ENCODE results near the gene CRHR1.

- TF ChIP-seq, protein P1, sequence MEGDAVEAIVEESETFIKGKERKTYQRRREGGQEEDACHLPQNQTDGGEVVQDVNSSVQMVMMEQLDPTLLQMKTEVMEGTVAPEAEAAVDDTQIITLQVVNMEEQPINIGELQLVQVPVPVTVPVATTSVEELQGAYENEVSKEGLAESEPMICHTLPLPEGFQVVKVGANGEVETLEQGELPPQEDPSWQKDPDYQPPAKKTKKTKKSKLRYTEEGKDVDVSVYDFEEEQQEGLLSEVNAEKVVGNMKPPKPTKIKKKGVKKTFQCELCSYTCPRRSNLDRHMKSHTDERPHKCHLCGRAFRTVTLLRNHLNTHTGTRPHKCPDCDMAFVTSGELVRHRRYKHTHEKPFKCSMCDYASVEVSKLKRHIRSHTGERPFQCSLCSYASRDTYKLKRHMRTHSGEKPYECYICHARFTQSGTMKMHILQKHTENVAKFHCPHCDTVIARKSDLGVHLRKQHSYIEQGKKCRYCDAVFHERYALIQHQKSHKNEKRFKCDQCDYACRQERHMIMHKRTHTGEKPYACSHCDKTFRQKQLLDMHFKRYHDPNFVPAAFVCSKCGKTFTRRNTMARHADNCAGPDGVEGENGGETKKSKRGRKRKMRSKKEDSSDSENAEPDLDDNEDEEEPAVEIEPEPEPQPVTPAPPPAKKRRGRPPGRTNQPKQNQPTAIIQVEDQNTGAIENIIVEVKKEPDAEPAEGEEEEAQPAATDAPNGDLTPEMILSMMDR (IDR thresholded peaks at IDR 0.05; ENCODE audit: borderline replicate concordance, extremely low read depth, low read length, poor library complexity, severe bottlenecking), result no peak
- no peak for TF ChIP-seq EZH2 (IDR thresholded peaks at IDR 0.05; ENCODE audit: borderline replicate concordance, low read depth, low read length, severe bottlenecking)
These were observed 5.8 kb downstream of the CRHR1 start for GRCh38 chr17:45789874-45790273.
